Heart right ventricle (tissue), 16 donors: ENCODE data around the gene TRIM49D2. TPM values are rescaled to one million over a fixed set of nuclear protein-coding genes. Genes with fewer than 3 reads are reported as not detected.
"Not testable (repeated sequence)": the region's sequence is repeated elsewhere in the genome, so short reads cannot be mapped to it uniquely, and the experiment has no call there.

ENCODE experiments used
- ATAC-seq, 8 donors: fragments of 200-7000 bp; cut with Tn5 transposase; one replicate each; pipeline ENCODE4 v1.9.1; 2020; ENCODE audit warnings: mild to moderate bottlenecking in 8 of 8, moderate library complexity in 8 of 8, moderate number of reproducible peaks in 1 of 8
- DNase-seq, 2 donors: peaks; one replicate each; pipeline ENCODE4 v3.0.0-alpha.2; 2020
- H3K27ac ChIP-seq, 10 donors: fragments of 200-600 bp; sonication (generic) in 2 of 10; one replicate each; pipeline versions ENCODE4 v1.5.0 to v1.8.0; 2020 to 2022; ENCODE audit warnings: mild to moderate bottlenecking in 3 of 10
- H3K27me3 ChIP-seq, 7 donors: fragments of 200-600 bp; one replicate each; pipeline ENCODE4 v1.8.0; 2021 to 2022; ENCODE audit warnings: mild to moderate bottlenecking in 2 of 7
- H3K36me3 ChIP-seq, 9 donors: fragments of 200-600 bp; sonication (generic) in 1 of 9; one replicate each; pipeline versions ENCODE4 v1.5.0 to v1.8.0; 2020 to 2022; ENCODE audit warnings: mild to moderate bottlenecking in 2 of 9
- H3K4me1 ChIP-seq, 9 donors: fragments of 200-600 bp; sonication (generic) in 1 of 9; one replicate each; pipeline versions ENCODE4 v1.5.0 to v1.8.0; 2020 to 2022; ENCODE audit warnings: mild to moderate bottlenecking in 4 of 9
- H3K4me3 ChIP-seq, 10 donors: fragments of 200-600 bp; sonication (generic) in 2 of 10; one replicate each; pipeline versions ENCODE4 v1.5.0 to v1.8.0; 2020 to 2022; ENCODE audit warnings: mild to moderate bottlenecking in 7 of 10, moderate library complexity in 2 of 10
- H3K9me3 ChIP-seq, 11 donors: fragments of 200-600 bp in 10 of 11; sonication (generic) in 2 of 11; one replicate each; pipeline versions ENCODE4 v1.5.0 to v1.8.0; 2013 to 2022; ENCODE audit warnings: mild to moderate bottlenecking in 2 of 11, control low read depth in 1 of 11, moderate library complexity in 1 of 11
- WGBS, 2 donors: extraction: QIAGEN DNeasy Blood & Tissue Kit; methylation state at CpG; one replicate each; pipeline ENCODE4 v1.1.7; 2013; ENCODE audit warnings: inconsistent platforms in 1 of 2; 5-methylcytosine and 5-hydroxymethylcytosine counted together
- intact Hi-C, 10 donors: fragments of 100-400 bp; cut with DNase I; formaldehyde crosslinking; loops; one replicate each; pipeline versions ENCODE4 v1.11.1 to v1.14.2; 2022
- long read RNA-seq, 3 donors: library from polyadenylated mRNA; unstranded; transcript quantifications; one replicate each; pipeline ENCODE4 v2.0.0, GENCODE V29; 2020 to 2021
- polyA plus RNA-seq, 2 donors: library from polyadenylated mRNA; stranded (reverse); fragments of 200-250 nt; gene quantifications; one replicate each; pipeline ENCODE4 v1.2.3, GENCODE V29; 2013
- total RNA-seq, 10 donors: library from RNA; stranded (reverse); fragmentation: NEBNext Ultra II Directional in 3 of 10; extraction: Animal tissue kit (Norgen Biotek cat#: 25700) in 3 of 10; gene quantifications; one replicate each; pipeline versions ENCODE4 v1.2.1 to v1.2.4, GENCODE V29; 2021 to 2023
- TF ChIP-seq, protein P1 (sequence below), 9 donors: fragments of 200-600 bp; sonication (generic) in 2 of 9; IDR thresholded peaks; one replicate each; pipeline versions ENCODE4 v1.5.0 to v1.8.0; 2021 to 2022; ENCODE audit warnings: antibody characterized with exemption in 9 of 9, mild to moderate bottlenecking in 5 of 9, moderate library complexity in 1 of 9
- donor health status: Arrhythmogenic right ventricular cardiomyopathy.
- donor health status: ischemic (EF 13 %, LVEDD 7.1; RV severe dilation, severe dysfunction).
- donor health status: healthy with polysubstance abuse.
- donor health status: DM: no; HTN: yes; CAD: no.
- donor health status: DM: no; HTN: no; CAD: no.
- donor health status: ischemic (EF 25% LVEDD 6.9; RV normal size, moderate dysfunction).
- donor health status: ischemic (EF 25% LVEDD 5.7; RV mildly dilated, moderate dysfunction).
- donor health status: healthy.
- donor health status: DM: yes; HTN: yes; CAD: no.
- donor health status: Ischemic cardiomyopathy.
- donor health status: ischemic (EF 35%, LVEDD 5.7; RV mildly dilated, moderate dysfunction).
- donor health status: nonischemic (EF 11% LVEDD 7.7; RV severe dilation, severe dysfunction).
- donor health status: DM: yes; HTN: yes; CAD: no.
- donor health status: PGD.
- donor health status: ischemic (EF 29% LVEDD 5.4; RV normal size, mild dysfunction).
- donor health status: nonischemic (EF 23%, LVEDD 6.1; RV moderate dilation, normal function).

The TRIM49D2 gene, protein sequence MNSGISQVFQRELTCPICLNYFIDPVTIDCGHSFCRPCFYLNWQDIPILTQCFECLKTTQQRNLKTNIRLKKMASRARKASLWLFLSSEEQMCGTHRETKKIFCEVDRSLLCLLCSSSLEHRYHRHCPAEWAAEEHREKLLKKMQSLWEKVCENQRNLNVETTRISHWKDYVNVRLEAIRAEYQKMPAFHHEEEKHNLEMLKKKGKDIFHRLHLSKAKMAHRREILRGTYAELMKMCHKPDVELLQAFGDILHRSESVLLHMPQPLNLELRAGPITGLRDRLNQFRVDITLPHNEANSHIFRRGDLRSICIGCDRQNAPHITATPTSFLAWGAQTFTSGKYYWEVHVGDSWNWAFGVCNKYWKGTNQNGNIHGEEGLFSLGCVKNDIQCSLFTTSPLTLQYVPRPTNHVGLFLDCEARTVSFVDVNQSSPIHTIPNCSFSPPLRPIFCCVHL
- total RNA-seq (under 1 TPM in 1 of 10 donors, not detected in 9; 0.15 TPM), polyA plus RNA-seq (not detected)
- long read RNA-seq, donor 1, result 0 reads
- long read RNA-seq, donor 2, result 0 reads
- long read RNA-seq, donor 3, result 0 reads

DNA sequence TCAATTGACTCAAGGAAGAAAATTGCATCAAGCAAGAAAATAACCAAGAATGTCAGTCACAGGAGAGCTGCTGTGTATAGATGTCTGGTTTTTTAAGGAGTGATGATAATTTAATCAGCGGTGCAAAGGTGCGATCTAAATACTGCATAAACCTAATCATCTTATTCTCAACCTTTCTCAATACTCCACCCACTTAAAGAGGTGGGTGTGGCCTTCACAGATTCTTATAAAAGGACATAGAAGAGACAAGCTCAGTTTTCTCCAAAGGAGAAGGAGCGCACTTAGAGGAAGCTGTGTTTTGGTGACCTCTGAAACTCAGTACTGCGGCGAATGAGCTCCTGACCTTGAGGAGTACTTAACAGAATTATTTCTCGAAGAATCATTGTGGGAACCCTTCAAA is at the start of gene TRIM49D2:
Gene TRIM49D2, plus strand, starts transcription at position 301 of the 400 bp plus-strand sequence. CDS start 2,698 bp downstream, outside the sequence.
- H3K27ac ChIP-seq, intact Hi-C loops, H3K4me3 ChIP-seq, H3K4me1 ChIP-seq, H3K9me3 ChIP-seq, H3K36me3 ChIP-seq, ATAC-seq, H3K27me3 ChIP-seq, DNase-seq: not testable (repeated sequence)
- WGBS, 2 donors, result 94% methylated on average over 2 of the region's 6 CpGs

DNA sequence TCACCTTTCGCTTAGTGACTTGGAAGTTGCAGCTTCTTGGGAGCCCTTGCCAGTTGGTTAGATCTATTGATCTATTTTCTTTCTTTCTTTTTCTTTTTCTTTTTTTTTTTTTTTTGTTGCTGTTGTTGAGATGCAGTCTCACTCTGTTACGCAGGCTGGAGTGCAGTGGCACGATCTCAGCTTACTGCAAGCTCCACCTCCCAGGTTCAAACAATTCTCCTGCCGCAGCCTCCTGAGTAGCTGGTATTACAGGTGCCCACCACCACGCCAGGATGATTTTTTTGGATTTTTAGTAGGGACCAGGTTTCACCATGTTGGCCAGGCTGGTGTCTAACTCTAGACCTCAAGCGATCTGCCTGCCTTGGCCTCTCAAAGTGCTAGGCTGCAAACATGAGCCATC is 46.4 kb upstream of the TRIM49D2 start:
- H3K27ac ChIP-seq, H3K36me3 ChIP-seq, ATAC-seq, H3K27me3 ChIP-seq, intact Hi-C loops, H3K4me3 ChIP-seq, DNase-seq, H3K9me3 ChIP-seq, H3K4me1 ChIP-seq: not testable (repeated sequence)
- WGBS, 2 donors, result 93 to 94% methylated on average over 6 of the region's 6 CpGs

DNA sequence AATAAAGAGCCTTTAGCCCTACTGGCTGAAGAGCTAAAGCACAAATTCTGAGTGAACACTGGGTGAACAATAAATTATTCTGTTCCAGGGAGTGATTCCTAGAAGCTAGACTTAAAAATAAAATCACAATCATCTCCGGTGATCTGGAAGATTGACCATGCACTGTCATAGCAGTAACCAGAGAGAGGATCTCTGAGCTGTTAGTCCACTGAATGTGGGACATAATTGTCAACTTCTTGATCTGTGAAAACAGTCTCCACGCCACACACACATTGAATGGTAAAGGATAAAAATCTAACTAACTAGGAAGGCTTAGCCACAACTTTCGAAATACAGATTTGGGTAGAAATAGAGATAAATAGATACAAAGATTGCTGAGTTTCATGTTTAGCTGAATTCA is 30.6 kb upstream of the TRIM49D2 start:
- H3K27ac ChIP-seq, H3K4me3 ChIP-seq, DNase-seq, H3K9me3 ChIP-seq, intact Hi-C loops, H3K36me3 ChIP-seq, ATAC-seq, H3K27me3 ChIP-seq, H3K4me1 ChIP-seq: not testable (repeated sequence)
- 80 to 87% methylated on average over 2 of the region's 3 CpGs for WGBS, 2 donors

DNA sequence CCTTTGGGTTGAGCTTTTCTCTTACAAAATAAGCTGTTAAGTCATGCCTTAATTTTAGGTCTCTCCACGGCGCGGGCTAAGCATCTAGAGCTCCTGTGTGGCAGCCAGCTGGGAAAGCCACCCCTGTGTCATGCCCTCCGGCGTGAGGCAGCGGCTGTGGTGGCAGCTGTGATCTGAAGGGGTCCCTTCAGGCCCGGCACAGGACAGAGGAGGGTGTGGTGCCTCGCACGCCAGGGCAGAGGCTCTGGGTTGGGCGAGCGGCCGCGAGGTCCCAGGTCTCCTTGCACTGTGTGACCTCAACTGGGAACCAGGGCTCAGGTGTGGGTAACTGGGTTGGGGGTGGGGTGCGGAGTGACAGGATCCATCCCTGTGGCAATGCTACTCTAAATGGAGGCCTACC is 23.1 kb upstream of the TRIM49D2 start:
- H3K27me3 ChIP-seq, H3K27ac ChIP-seq, ATAC-seq, H3K36me3 ChIP-seq, intact Hi-C loops, H3K4me3 ChIP-seq, DNase-seq, H3K9me3 ChIP-seq, H3K4me1 ChIP-seq: not testable (repeated sequence)
- WGBS, 2 donors, result 93 to 95% methylated on average over 6 to 9 of the region's 14 CpGs

DNA sequence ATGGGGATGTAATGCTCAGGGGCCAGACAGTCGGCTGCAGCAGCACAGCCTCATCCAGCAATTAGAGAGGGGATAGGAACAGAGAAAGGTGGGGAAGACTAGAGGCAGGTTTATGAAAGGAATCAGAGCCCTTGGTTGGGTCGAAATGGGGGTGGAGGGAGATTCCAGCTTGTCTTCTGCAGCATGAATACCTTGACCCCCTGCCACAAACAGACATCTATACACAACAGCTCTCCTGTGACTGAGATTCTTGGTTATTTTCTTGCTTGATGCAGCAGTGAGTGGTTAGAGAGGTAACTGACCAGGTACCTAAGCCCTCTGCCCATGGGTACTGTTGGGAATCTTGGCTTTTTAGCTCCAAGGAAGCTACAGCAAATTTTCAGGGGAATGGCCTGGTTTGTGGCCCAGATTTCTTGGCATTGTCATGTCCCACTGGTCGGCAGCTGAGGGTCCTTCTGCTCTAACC is 1.6 kb upstream of the TRIM49D2 start, which contains the start of gene TRIM49D1:
Gene TRIM49D1, minus strand, starts transcription at position 51 of the 466 bp plus-strand sequence. CDS start 4,535 bp downstream, outside the sequence.
- Histone ChIP-seq H3K4me1 (no peaks in the 10 kb centered on the region), H3K4me3 (no peak within 1 kb of the TSS), H3K9me3 (no peaks in the 10 kb centered on the region), H3K36me3 (no peaks in the 10 kb centered on the region), H3K27ac (no peak within 1 kb of the TSS), H3K27me3 (no peaks in the 10 kb centered on the region)
- intact Hi-C loops, result no loop called here
- WGBS, 2 donors, result 47 to 53% methylated on average over 3 of the region's 3 CpGs
- ATAC-seq (no peak), DNase-seq (no peak)
- TF ChIP-seq, protein P1, sequence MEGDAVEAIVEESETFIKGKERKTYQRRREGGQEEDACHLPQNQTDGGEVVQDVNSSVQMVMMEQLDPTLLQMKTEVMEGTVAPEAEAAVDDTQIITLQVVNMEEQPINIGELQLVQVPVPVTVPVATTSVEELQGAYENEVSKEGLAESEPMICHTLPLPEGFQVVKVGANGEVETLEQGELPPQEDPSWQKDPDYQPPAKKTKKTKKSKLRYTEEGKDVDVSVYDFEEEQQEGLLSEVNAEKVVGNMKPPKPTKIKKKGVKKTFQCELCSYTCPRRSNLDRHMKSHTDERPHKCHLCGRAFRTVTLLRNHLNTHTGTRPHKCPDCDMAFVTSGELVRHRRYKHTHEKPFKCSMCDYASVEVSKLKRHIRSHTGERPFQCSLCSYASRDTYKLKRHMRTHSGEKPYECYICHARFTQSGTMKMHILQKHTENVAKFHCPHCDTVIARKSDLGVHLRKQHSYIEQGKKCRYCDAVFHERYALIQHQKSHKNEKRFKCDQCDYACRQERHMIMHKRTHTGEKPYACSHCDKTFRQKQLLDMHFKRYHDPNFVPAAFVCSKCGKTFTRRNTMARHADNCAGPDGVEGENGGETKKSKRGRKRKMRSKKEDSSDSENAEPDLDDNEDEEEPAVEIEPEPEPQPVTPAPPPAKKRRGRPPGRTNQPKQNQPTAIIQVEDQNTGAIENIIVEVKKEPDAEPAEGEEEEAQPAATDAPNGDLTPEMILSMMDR (IDR thresholded peaks at IDR 0.05), result no peak

DNA sequence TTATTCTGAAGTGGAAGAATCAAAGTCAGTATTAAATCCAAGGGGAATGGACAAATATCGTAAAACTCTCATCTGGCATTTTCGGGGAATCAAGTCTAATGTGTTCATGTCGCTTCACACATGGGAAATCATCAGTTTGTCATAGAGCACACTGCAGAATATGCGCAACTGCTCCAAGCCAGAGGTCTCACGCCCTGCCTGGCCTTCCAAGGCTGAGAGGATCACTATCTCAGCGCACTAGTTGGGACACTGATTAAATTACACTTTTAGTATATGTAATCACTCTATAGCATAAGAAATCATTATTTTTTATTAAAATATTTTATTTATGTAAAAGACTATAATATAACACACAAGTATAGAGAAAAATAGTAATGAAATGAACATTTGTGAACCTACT is 37.0 kb downstream of the TRIM49D2 start:
- H3K4me3 ChIP-seq, ATAC-seq, intact Hi-C loops, H3K9me3 ChIP-seq, H3K4me1 ChIP-seq, H3K27ac ChIP-seq, H3K36me3 ChIP-seq, H3K27me3 ChIP-seq, DNase-seq: not testable (repeated sequence)
- WGBS, 2 donors, result 92 to 94% methylated on average over 3 of the region's 6 CpGs

DNA sequence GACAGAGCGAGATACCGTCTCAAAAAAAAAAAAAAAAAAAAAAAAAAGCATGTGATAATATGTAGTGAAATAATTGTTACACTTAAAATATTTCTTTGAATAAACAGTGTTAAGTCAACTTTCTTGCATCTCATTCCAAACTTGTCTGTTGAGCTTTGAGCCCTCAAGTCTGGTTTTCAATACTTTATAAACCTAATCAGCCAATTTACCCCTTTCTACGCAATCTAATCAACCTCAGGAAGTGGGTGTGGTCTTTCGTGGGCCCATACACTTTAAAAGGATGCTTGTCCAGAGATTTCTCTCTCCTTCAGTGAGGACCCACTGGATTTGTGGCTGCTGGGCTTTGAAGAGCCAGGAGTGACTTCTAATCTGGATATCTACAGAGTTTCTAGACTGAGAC is 41.9 kb downstream of the TRIM49D2 start, which contains the start of gene TRIM64:
Gene TRIM64, plus strand, starts transcription at position 301 of the 400 bp plus-strand sequence. CDS start 2,467 bp downstream, outside the sequence.
- intact Hi-C loops, ATAC-seq: not testable (repeated sequence)
- no CpG with 5 or more reads among the region's 4 CpGs for WGBS, 2 donors

More for the DNA sequence above, 41.9 kb downstream of the TRIM49D2 start, which contains the start of gene TRIM64:
- H3K27ac ChIP-seq, DNase-seq, H3K27me3 ChIP-seq, H3K36me3 ChIP-seq, H3K4me1 ChIP-seq, H3K4me3 ChIP-seq, H3K9me3 ChIP-seq: not testable (repeated sequence)

Other genes with a start within 250 kb of the TRIM49D2 start
- not detected for gene TRIM77, start 213.8 kb upstream of the TRIM49D2 start, total RNA-seq
- gene TRIM77, start 213.8 kb upstream of the TRIM49D2 start, polyA plus RNA-seq, result not detected
- gene TRIM49, start 115.5 kb upstream of the TRIM49D2 start, total RNA-seq, result not detected
- not detected for gene TRIM49, start 115.5 kb upstream of the TRIM49D2 start, polyA plus RNA-seq
- not detected for gene TRIM64B, start 45.6 kb upstream of the TRIM49D2 start, total RNA-seq
- gene TRIM64B, start 45.6 kb upstream of the TRIM49D2 start, polyA plus RNA-seq, result not detected
- not detected for gene TRIM49D1, start 1.8 kb upstream of the TRIM49D2 start, total RNA-seq
- not detected for gene TRIM49D1, start 1.8 kb upstream of the TRIM49D2 start, polyA plus RNA-seq
- not detected for gene TRIM64, start 42.0 kb downstream of the TRIM49D2 start, total RNA-seq
- gene TRIM64, start 42.0 kb downstream of the TRIM49D2 start, polyA plus RNA-seq, result not detected
- not detected for gene TRIM49C, start 107.0 kb downstream of the TRIM49D2 start, total RNA-seq
- gene TRIM49C, start 107.0 kb downstream of the TRIM49D2 start, polyA plus RNA-seq, result not detected
- not detected for gene UBTFL1, start 161.9 kb downstream of the TRIM49D2 start, total RNA-seq
- gene UBTFL1, start 161.9 kb downstream of the TRIM49D2 start, polyA plus RNA-seq, result not detected
- 1 to 10 TPM in 3 of 10 donors, under 1 TPM in 7; 0.21 to 1.5 (median 0.51) TPM for gene NAALAD2, start 210.6 kb downstream of the TRIM49D2 start, total RNA-seq
- gene NAALAD2, start 210.6 kb downstream of the TRIM49D2 start, polyA plus RNA-seq, result 1 to 10 TPM in 1 of 2 donors, under 1 TPM in 1; 0.35 to 2.7 TPM